IPS-11a (cell line): ENCODE results near the gene PDK3.

Source experiments
- H3K4me3 ChIP-seq: one replicate; pipeline ENCODE4 v1.5.1; 2013; ENCODE audit warnings: low read depth, low read length, control low read depth

Gene PDK3

GRCh38 chrX:24464836-24465531 lies at the start of gene PDK3:
Gene PDK3, plus strand, starts transcription at chrX:24465286. Its CDS starts 170 bp downstream, at chrX:24465456.
- peak within 1 kb of the TSS; percentile 53 for H3K4me3 ChIP-seq

- no peak overlapping the region for H3K4me3 ChIP-seq
Measured at GRCh38 chrX:24415921-24416320, 49.2 kb upstream of the PDK3 start.

DNA sequence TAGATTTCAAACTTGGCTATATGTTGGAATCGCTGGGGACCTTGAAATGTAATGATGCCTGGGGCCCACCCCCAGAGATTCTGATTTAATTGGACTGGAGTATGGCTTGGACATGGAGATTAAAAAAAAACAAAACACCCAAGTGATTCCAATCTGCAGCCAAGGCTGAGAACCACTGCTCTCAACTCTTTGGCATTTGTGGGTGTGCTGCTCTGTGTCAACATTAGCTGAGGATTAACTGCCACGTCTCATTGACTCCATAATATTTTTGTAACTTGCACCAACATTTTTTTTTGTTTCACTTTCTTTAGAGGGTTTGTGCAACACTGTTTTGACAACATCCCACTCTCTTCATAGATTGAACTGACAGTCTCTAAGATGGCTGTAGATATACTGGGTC lies 41.1 kb upstream of the PDK3 start:
- H3K4me3 ChIP-seq = no peak overlapping the region

- H3K4me3 ChIP-seq = no peak overlapping the region
Measured at GRCh38 chrX:24424948-24425347, 40.1 kb upstream of the PDK3 start.

GRCh38 chrX:24425806-24426205 lies 39.3 kb upstream of the PDK3 start:
- H3K4me3 ChIP-seq = no peak overlapping the region

GRCh38 chrX:24426340-24426913 lies 38.7 kb upstream of the PDK3 start:
- H3K4me3 ChIP-seq = no peak overlapping the region

GRCh38 chrX:24426921-24427746 lies 38.0 kb upstream of the PDK3 start:
- no peak overlapping the region for H3K4me3 ChIP-seq

DNA sequence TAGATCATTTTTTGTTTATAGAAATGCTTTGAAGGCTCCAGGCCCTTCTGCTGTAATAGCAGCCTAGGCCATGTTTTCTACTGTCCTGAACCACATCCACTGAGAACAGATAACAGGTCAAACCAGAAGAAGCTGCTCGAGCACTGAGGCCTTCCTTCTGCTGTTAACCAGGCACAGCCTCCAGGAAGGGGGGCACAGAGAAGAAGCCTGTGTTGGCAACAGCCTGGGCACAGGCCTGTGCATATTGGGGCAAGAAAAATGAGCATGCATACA lies 37.4 kb upstream of the PDK3 start:
- H3K4me3 ChIP-seq = no peak overlapping the region

GRCh38 chrX:24428516-24428915 lies 36.6 kb upstream of the PDK3 start:
- no peak overlapping the region for H3K4me3 ChIP-seq

DNA sequence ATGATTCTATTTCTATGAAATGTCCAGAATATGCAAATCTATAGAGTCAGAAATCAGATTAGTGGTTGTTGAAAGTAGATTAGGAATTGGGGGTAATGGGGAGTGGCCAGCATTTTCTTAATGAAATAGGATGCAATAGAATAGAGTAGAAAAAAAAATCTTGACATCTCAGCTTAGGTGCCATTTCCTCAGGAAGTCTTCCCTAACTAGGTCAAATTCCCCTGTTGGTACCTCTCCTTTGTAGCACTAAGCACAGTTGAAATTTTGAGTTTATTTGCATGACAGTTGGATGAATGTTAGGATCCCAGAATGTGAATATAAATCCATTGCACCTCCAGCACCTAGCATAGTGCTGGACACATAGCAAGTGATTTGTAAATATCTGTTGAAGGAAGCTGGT lies 30.0 kb upstream of the PDK3 start:
- H3K4me3 ChIP-seq = no peak overlapping the region

DNA sequence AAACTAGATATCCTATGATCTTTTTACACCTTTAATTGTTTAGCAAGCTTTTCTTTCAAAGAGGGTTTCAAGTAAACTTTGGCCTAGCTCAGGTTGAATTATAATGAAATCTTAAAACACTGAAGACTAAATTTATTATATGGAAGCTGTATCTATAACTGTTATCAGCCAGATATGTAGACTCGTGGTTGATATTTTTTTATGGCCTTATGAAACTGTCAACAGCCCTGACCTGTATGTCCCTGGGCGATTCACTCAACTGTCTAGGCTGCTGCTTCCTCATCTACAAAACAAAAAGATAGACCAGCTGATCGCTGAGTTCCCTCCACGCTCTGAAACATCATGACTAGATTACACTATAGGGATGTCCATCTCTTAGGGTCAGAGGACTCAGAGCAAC lies 21.2 kb upstream of the PDK3 start:
- H3K4me3 ChIP-seq = no peak overlapping the region

- H3K4me3 ChIP-seq = no peak overlapping the region
Measured at GRCh38 chrX:24444645-24445044, 20.4 kb upstream of the PDK3 start.

DNA sequence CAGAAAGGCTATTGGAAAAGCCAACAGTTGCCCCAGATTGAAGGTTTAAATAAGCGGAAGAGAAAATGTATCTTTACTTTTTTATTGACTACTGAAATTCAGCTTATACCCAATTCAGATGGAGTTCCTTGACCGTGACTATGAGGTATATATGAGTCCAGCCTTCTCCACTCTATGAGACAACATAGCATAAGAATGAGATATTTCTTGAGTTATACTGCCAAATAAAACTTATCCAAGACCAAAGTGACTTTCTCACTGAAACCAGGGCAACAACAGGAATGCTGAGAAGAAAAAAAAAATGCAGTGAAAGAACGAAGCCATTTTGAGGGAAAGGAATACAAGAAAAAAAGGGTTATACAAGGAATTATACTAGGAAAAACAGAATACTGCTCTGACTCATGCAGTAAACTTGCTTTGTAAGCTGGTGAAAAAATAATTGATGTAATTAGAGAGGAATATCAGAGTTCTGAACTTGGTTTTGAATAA lies 16.3 kb upstream of the PDK3 start:
- H3K4me3 ChIP-seq = no peak overlapping the region

- H3K4me3 ChIP-seq = no peak overlapping the region
Measured at GRCh38 chrX:24463077-24463476, 2.0 kb upstream of the PDK3 start.

- H3K4me3 ChIP-seq = peak overlapping the region; percentile 34
Measured at GRCh38 chrX:24464498-24464835, 619 bp upstream of the PDK3 start.

DNA sequence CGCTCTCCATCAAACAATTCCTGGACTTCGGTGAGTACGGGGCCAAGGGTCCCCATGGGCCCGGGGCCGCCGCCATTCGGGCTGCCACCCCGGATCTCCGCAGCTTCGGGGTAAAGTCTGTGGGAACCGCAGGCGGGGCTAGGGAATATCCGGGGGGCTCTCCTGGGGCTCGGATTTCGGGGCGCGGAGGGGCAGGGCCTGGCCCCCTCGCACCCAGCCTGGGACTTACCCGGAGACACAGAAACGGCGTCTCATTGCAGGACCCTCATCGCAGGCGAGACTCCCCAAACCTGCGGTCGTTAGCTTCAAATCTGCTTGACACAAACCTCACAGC lies 413 bp downstream of the PDK3 start:
- peak overlapping the region; percentile 53 for H3K4me3 ChIP-seq

DNA sequence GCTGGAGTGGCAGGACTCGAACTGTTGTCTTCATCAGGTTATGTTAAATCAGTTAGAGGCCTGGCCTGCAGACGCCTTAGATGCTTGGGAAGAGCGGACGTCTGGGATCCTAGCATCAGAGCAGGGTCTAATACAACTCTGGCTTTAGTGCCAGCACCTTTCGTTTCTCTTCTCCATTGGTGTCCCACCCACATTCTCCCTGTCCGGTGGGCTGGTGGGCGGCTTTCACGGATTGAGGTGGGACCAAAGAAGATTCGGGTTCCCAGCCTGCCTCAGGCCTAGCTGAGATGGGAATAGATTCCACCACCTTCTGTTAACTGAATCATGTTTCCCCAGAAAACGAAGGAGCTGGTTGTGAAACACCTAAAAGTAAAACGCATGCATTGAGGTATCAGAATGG lies 939 bp downstream of the PDK3 start:
- H3K4me3 ChIP-seq = no peak overlapping the region

DNA sequence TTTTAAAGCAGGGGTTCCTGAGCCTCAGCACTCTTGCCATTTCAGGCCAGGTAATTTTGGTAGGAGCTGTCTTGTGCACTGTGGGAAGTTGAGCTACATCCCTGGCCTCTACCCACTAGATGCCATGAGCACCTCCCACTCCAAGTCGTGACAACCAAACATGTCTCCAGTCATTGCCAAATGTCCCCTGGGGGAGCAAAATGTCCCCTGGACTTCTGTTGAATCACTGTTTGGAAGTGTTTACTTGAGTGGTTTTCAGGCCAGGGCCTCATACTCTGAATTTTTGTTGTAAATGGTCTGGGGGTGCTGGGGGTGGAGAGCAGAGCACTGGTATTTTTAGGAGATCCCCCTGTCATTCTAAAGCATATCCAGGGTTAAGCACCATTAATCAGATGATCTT lies 3.2 kb downstream of the PDK3 start:
- H3K4me3 ChIP-seq = no peak overlapping the region

GRCh38 chrX:24471808-24472207 lies 6.7 kb downstream of the PDK3 start:
- H3K4me3 ChIP-seq = no peak overlapping the region

- H3K4me3 ChIP-seq = no peak overlapping the region
Measured at GRCh38 chrX:24475480-24475879, 10.4 kb downstream of the PDK3 start.

DNA sequence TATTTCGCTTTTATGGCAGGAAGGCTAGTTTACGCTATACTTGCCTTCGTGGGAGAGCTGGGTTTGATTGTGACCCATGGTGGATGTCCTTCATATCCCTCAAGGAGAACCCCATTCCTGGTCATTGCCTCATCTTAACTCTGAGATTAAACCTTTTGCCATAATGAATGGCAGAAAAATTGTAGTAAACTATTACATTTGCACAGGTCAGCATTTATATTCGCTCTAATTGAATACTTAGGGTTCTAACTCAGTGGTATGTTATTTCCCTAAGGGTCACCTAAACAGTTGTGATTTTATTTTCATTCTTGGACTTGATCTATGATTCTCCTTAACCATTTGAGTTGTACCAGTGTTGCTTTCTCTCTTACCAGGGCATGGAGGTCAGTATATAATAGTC lies 13.4 kb downstream of the PDK3 start:
- H3K4me3 ChIP-seq = no peak overlapping the region

- no peak overlapping the region for H3K4me3 ChIP-seq
Measured at GRCh38 chrX:24479924-24480323, 14.8 kb downstream of the PDK3 start.
